CD4-positive, alpha-beta T cell (primary cell): ENCODE measurements around the gene TRIM33. TPM values are rescaled to one million over a fixed set of nuclear protein-coding genes. Genes with fewer than 3 reads are reported as not detected.

ENCODE experiments used
- ATAC-seq: fragments of 200-7000 bp; cut with Tn5 transposase; one replicate; pipeline ENCODE4 v1.10.0; 2022; ENCODE audit warnings: mild to moderate bottlenecking; ENCODE audit not compliant: poor library complexity
- CTCF ChIA-PET: fragments of 350-600 bp; sonication (Branson Sonifier 250); formaldehyde crosslinking; loops from one replicate; lab custom pipeline; 2021; ENCODE audit warnings: antibody characterized with exemption, inconsistent platforms; lab: Charles Lee
- POLR2A ChIA-PET: fragments of 350-600 bp; sonication (Branson Sonifier 250); formaldehyde crosslinking; loops from one replicate; lab custom pipeline; 2021; ENCODE audit warnings: antibody characterized with exemption, inconsistent platforms; lab: Charles Lee
- DNase-seq, 14 experiments: peaks; one replicate each; pipeline ENCODE4 v3.0.0-alpha.2; 2013 to 2020; ENCODE audit warnings: mixed read lengths in 2 of 14
- H3K27ac ChIP-seq, 2 donors: one replicate each; pipeline versions ENCODE4 v1.5.1 to v1.7.0; 2013; ENCODE audit warnings: low read length in 2 of 2, low read depth in 1 of 2, mild to moderate bottlenecking in 1 of 2
- H3K27me3 ChIP-seq, 2 experiments: 1 replicate in 1 of 2; 2 replicates in 1 of 2; pipeline versions ENCODE4 v1.6.1 to v1.7.0; 2013; ENCODE audit warnings: low read length in 2 of 2, control low read depth in 1 of 2, mild to moderate bottlenecking in 1 of 2, moderate library complexity in 1 of 2; ENCODE audit not compliant: insufficient read depth in 2 of 2, control insufficient read depth in 1 of 2
- H3K36me3 ChIP-seq: one replicate; pipeline ENCODE4 v1.6.1; 2013; ENCODE audit warnings: low read length, control low read depth; ENCODE audit not compliant: insufficient read depth
- H3K4me1 ChIP-seq: one replicate; pipeline ENCODE4 v1.6.1; 2013; ENCODE audit warnings: low read length, control low read depth; ENCODE audit not compliant: insufficient read depth
- H3K4me3 ChIP-seq: one replicate; pipeline ENCODE4 v1.5.1; 2013; ENCODE audit warnings: mild to moderate bottlenecking, low read length, moderate library complexity
- H3K9me3 ChIP-seq, 2 experiments: 1 replicate in 1 of 2; 2 replicates in 1 of 2; pipeline versions ENCODE4 v1.6.1 to v1.7.0; 2013; ENCODE audit warnings: low read length in 2 of 2, mild to moderate bottlenecking in 2 of 2, control low read depth in 1 of 2, moderate library complexity in 1 of 2; ENCODE audit not compliant: control insufficient read depth in 1 of 2, insufficient read depth in 1 of 2
- H3K27ac Mint-ChIP-seq: one replicate; pipeline ENCODE4 v1.8.0; 2020; ENCODE audit warnings: mixed read lengths
- H3K27me3 Mint-ChIP-seq: one replicate; pipeline ENCODE4 v1.8.0; 2021; ENCODE audit warnings: mixed read lengths
- H3K36me3 Mint-ChIP-seq: one replicate; pipeline ENCODE4 v1.8.0; 2021; ENCODE audit warnings: low read depth, mixed read lengths
- H3K4me1 Mint-ChIP-seq: one replicate; pipeline ENCODE4 v1.8.0; 2021; ENCODE audit warnings: low read depth, mixed read lengths
- H3K4me3 Mint-ChIP-seq: one replicate; pipeline ENCODE4 v1.8.0; 2020; ENCODE audit warnings: mild to moderate bottlenecking, mixed read lengths
- H3K9me3 Mint-ChIP-seq: one replicate; pipeline ENCODE4 v1.8.0; 2020; ENCODE audit warnings: mixed read lengths
- CTCF ChIP-seq: fragments of 200-600 bp; IDR thresholded peaks from one replicate; pipeline ENCODE4 v1.8.0; 2022; ENCODE audit warnings: antibody characterized with exemption, mild to moderate bottlenecking
- intact Hi-C, 2 experiments: fragments of 100-400 bp; cut with DNase I in 1 of 2; cut with micrococcal nuclease in 1 of 2; formaldehyde crosslinking; loops; one replicate each; pipeline versions ENCODE4 v1.15.1 to v1.9.0; 2023 to 2025; cut with DNase I, micrococcal nuclease
- total RNA-seq, 174 experiments: library from RNA in 2 of 174; stranded (reverse) in 2 of 174; gene quantifications; one replicate each; pipeline ENCODE4 v1.2.3 and lab custom pipeline; 2021 to 2026

The TRIM33 gene
- total RNA-seq, 2 experiments from 2014 or later = 42.6 to 45.0 TPM

GRCh38 chr1:114386129-114387009 is 124.6 kb downstream of the TRIM33 start:
- no peak for TF ChIP-seq CTCF
- no peak overlapping the region for H3K4me3 Mint-ChIP-seq
- H3K36me3 Mint-ChIP-seq = peaks cover 26% of the 10 kb centered on the region
- DNase-seq = no peak
- ChIA-PET POLR2A (no interaction called here), CTCF (interaction anchor here (1.3 kb wide), 1 partner anchor 9 kb away, joined by 3 read pairs; no protein-coding TSS in a partner anchor)
- H3K27ac ChIP-seq = no peak overlapping the region
- no peaks in the 10 kb centered on the region for H3K4me1 ChIP-seq
- H3K27me3 ChIP-seq = no peaks in the 10 kb centered on the region
- peaks cover 28% of the 10 kb centered on the region for H3K9me3 Mint-ChIP-seq
- H3K27ac Mint-ChIP-seq = no peak overlapping the region
- H3K36me3 ChIP-seq = no peaks in the 10 kb centered on the region
- ATAC-seq = no peak
- H3K9me3 ChIP-seq = peaks cover 29 to 32% of the 10 kb centered on the region in 2 experiments
- intact Hi-C loops = no loop called here
- no peak overlapping the region for H3K4me3 ChIP-seq
- no peaks in the 10 kb centered on the region for H3K27me3 Mint-ChIP-seq
- no peaks in the 10 kb centered on the region for H3K4me1 Mint-ChIP-seq

DNA sequence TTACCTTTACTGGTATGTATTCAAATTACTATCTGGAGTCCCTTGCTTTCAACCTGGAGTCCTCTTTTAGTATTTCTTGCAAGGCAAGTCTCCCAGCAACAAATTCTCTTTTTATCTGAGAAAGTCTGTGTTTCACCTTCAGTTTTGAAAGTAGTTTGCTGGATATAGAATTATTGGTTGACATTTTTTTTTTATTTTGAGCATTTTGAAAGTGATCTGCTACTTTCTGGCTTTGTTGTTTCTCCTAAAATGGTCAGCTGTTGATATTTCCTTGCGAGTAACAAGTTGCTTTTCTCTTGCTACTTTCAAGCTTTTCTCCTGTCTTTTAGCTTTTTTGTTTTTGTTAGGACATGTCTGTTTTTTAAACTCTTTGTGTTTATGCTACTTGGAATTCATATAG is 126.1 kb downstream of the TRIM33 start:
- Mint-ChIP-seq H3K27ac (no peak overlapping the region), H3K9me3 (peaks cover 26% of the 10 kb centered on the region), H3K4me3 (no peak overlapping the region), H3K4me1 (no peaks in the 10 kb centered on the region), H3K27me3 (no peaks in the 10 kb centered on the region), H3K36me3 (peaks cover 15% of the 10 kb centered on the region)
- Histone ChIP-seq H3K27ac (no peak overlapping the region), H3K9me3 (peaks cover 29 to 32% of the 10 kb centered on the region in 2 experiments), H3K4me1 (no peaks in the 10 kb centered on the region), H3K4me3 (no peak overlapping the region), H3K36me3 (no peaks in the 10 kb centered on the region), H3K27me3 (no peaks in the 10 kb centered on the region)
- CTCF ChIA-PET = no interaction called here
- no peak for DNase-seq
- intact Hi-C loops = no loop called here
- no peak for TF ChIP-seq CTCF
- ATAC-seq = no peak
- POLR2A ChIA-PET = no interaction called here

DNA sequence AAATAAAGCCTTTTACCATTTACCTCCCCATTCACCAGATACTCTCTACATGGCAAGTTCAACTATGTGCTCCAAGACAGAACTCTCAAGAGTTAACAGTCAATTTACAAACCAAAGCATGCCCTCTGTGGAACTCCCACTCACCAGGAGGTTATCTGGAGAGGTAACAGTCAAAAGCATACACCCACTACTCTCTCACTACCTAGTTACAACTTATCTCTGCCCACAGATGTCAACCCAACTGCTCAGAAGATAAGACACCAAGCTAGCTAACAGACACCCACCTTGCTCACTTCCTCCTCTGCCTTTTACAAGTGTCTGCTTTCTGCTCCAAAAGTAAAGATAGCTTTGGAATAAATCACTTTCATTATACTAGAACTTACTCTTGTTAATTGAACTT is 131.0 kb downstream of the TRIM33 start:
- Mint-ChIP-seq H3K9me3 (peaks cover 18% of the 10 kb centered on the region), H3K4me3 (no peak overlapping the region), H3K27me3 (no peaks in the 10 kb centered on the region), H3K4me1 (no peaks in the 10 kb centered on the region), H3K36me3 (peaks cover 10% of the 10 kb centered on the region), H3K27ac (no peak overlapping the region)
- H3K27me3 ChIP-seq = no peaks in the 10 kb centered on the region
- DNase-seq (no peak), ATAC-seq (no peak)
- H3K36me3 ChIP-seq = no peaks in the 10 kb centered on the region
- ChIA-PET CTCF (interaction anchor here (0.7 kb wide), 1 partner anchor 25 kb away, joined by 3 read pairs; no protein-coding TSS in a partner anchor), POLR2A (no interaction called here)
- peaks cover 18 to 30% of the 10 kb centered on the region in 2 experiments for H3K9me3 ChIP-seq
- no peak for TF ChIP-seq CTCF
- no peaks in the 10 kb centered on the region for H3K4me1 ChIP-seq
- H3K4me3 ChIP-seq = no peak overlapping the region
- intact Hi-C loops = no loop called here
- H3K27ac ChIP-seq = no peak overlapping the region
